Peyer's patch (tissue), 4 donors: ENCODE results near the gene SGPP2.

ENCODE experiments used
- POLR2A ChIP-seq, 2 donors: fragments of 450-650 bp; IDR thresholded peaks; one replicate each; pipeline ENCODE4 v1.5.1; 2017; ENCODE audit warnings: antibody characterized with exemption in 2 of 2, mild to moderate bottlenecking in 2 of 2, moderate library complexity in 2 of 2
- TF ChIP-seq, protein P1 (sequence below), 6 experiments: fragments of 450-650 bp in 4 of 6; fragments of 200-600 bp in 2 of 6; sonication (generic) in 1 of 6; IDR thresholded peaks; one replicate each; pipeline ENCODE4 v1.5.1; 2017 to 2019; ENCODE audit warnings: antibody characterized with exemption in 6 of 6, mild to moderate bottlenecking in 3 of 6, moderate library complexity in 1 of 6

DNA sequence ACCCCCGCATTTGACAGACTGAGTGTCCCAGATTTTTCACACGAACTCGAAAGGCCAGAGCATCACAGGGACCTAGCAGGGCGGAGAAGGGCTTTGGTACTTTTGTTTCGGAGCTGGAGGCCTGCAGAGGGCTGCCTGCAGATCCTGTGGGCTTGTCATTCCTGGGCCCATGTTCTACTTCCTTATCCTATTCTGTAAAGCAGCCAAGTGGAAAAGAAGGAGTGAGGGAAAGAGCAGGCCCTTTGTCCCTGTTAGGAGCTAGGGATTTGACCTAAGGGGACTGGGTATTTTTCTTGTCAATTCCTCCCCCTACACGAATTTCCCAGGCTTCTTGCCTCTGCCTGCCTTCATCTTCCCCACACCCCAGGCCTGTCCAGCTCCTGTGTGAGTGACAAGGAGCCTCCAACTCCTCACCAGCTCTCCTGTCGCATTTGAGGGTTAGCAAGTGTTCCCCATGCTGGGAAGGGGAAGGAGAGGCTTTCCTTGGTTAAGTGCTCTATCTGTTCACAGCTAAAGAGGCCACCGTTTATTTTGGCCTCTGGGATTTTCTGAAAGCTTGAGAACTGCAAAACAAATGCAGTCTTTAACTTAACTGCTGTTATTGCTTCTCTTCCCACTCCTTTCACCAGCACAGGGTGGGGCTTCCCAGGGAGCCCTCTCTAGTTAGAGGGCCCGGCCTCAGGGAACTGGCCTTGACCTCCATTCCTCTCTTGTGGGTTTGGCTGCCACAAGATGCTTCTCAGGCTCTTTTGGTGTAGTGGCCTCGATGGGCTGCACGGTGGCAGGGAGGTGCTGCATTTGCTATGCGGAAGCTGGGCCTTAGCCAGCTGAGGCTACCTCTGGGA lies 61.2 kb downstream of the SGPP2 start:
- no peak for TF ChIP-seq POLR2A (IDR thresholded peaks at IDR 0.05)
- TF ChIP-seq, protein P1, sequence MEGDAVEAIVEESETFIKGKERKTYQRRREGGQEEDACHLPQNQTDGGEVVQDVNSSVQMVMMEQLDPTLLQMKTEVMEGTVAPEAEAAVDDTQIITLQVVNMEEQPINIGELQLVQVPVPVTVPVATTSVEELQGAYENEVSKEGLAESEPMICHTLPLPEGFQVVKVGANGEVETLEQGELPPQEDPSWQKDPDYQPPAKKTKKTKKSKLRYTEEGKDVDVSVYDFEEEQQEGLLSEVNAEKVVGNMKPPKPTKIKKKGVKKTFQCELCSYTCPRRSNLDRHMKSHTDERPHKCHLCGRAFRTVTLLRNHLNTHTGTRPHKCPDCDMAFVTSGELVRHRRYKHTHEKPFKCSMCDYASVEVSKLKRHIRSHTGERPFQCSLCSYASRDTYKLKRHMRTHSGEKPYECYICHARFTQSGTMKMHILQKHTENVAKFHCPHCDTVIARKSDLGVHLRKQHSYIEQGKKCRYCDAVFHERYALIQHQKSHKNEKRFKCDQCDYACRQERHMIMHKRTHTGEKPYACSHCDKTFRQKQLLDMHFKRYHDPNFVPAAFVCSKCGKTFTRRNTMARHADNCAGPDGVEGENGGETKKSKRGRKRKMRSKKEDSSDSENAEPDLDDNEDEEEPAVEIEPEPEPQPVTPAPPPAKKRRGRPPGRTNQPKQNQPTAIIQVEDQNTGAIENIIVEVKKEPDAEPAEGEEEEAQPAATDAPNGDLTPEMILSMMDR (IDR thresholded peaks at IDR 0.05), result no peak
